ENCODE data around the gene USP6NL. TPM values are rescaled to one million over a fixed set of nuclear protein-coding genes. Genes with fewer than 3 reads are reported as not detected.

USP6NL gene
- total and polyA plus RNA-seq, 2 of the 13 experiments (the other 11 are each of a cell fraction or from before 2014, with no cell fraction given) = 10.5 to 22.9 TPM

DNA sequence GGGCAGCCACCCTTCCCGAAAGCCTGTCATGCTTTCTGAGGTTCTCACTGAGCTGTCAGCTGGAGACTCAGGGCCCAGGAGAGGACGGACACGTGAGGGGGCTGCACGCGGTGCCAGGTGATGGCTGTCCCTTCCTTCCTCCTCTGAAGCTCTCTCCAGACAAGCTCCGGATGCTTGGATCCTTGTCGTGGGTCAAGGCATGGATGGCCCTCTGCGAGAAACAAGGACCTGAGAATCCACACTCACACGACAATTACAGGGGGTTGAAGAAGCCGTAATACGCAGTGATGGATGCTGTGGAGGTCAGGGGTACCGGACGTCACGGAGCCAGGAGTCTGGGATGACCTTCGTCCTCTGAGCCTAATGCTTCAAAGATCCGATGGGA is 170.3 kb downstream of the USP6NL start (continued):
- TF ChIP-seq ZNF362 (CRISPR knock-in tag; IDR thresholded peaks at IDR 0.05; ENCODE audit: borderline replicate concordance) (no peak), EEA1 (CRISPR knock-in tag; IDR thresholded peaks at IDR 0.05; ENCODE audit: borderline replicate concordance) (no peak), ATF2 (CRISPR knock-in tag; IDR thresholded peaks at IDR 0.05) (no peak), RARA (CRISPR knock-in tag; IDR thresholded peaks at IDR 0.05) (no peak), MTF2 (CRISPR knock-in tag; IDR thresholded peaks at IDR 0.05; ENCODE audit: borderline replicate concordance) (no peak), ZNF20 (CRISPR knock-in tag; IDR thresholded peaks at IDR 0.05) (no peak), SOX13 (IDR thresholded peaks at IDR 0.05) (no peak), SOX13 (CRISPR knock-in tag; conservative IDR thresholded peaks at IDR 0.05 in 1 of 2, IDR thresholded peaks at IDR 0.05 in 1 of 2) (no peak), KAT8 (CRISPR knock-in tag; IDR thresholded peaks at IDR 0.05) (no peak), PRDM15 (CRISPR knock-in tag; IDR thresholded peaks at IDR 0.05) (no peak), ZNF569 (CRISPR knock-in tag; IDR thresholded peaks at IDR 0.05; ENCODE audit: borderline replicate concordance) (no peak), ISL2 (CRISPR knock-in tag; IDR thresholded peaks at IDR 0.05) (no peak)

All from HepG2 (cell line).